DMS153 treated with DMSO at 0.1 percent for 48 hours (cell line): Measurements from ENCODE around the gene ZNF33A.
"Not testable (repeated sequence)": the region's sequence is repeated elsewhere in the genome, so short reads cannot be mapped to it uniquely, and the experiment has no call there.

Source experiments
- DNase-seq: peaks from one replicate; lab custom pipeline; 2025; ENCODE audit not compliant: unreplicated experiment; lab: John Stamatoyannopoulos, UW

ZNF33A gene

GRCh38 chr10:38010119-38010903 lies at the start of gene ZNF33A:
TSS of gene ZNF33A (plus strand) at chr10:38010675. CDS start at chr10:38012342, 1,667 bp downstream.
- peak; percentile 52 for DNase-seq

GRCh38 chr10:37965006-37965405 lies 45.5 kb upstream of the ZNF33A start:
- DNase-seq: no peak

- DNase-seq: no peak
These were observed 38.1 kb upstream of the ZNF33A start for GRCh38 chr10:37972396-37972795.

- DNase-seq: no peak
These were observed 35.0 kb upstream of the ZNF33A start for GRCh38 chr10:37975401-37975991.

- DNase-seq: peak; percentile 79
These were observed 34.2 kb upstream of the ZNF33A start, which contains the start of gene ZNF25 for GRCh38 chr10:37976091-37976879. TSS of gene ZNF25 (minus strand) at chr10:37976647. CDS start at chr10:37971722, 4,925 bp downstream.

GRCh38 chr10:37976880-37977203 lies 33.6 kb upstream of the ZNF33A start:
- DNase-seq: no peak

- DNase-seq: no peak
These were observed 18.8 kb upstream of the ZNF33A start for GRCh38 chr10:37991655-37992054.

- no peak for DNase-seq
These were observed 18.4 kb upstream of the ZNF33A start for GRCh38 chr10:37992083-37992482.

- not testable (repeated sequence) for DNase-seq
These were observed 11.6 kb upstream of the ZNF33A start for GRCh38 chr10:37998920-37999319.

- DNase-seq: not testable (repeated sequence)
These were observed 10.0 kb upstream of the ZNF33A start for GRCh38 chr10:38000474-38000873.

- DNase-seq: no peak
These were observed 7.4 kb upstream of the ZNF33A start for GRCh38 chr10:38003026-38003425.

GRCh38 chr10:38003588-38003987 lies 6.9 kb upstream of the ZNF33A start:
- no peak for DNase-seq

GRCh38 chr10:38007551-38007950 lies 2.9 kb upstream of the ZNF33A start:
- no peak for DNase-seq

GRCh38 chr10:38007991-38008390 lies 2.5 kb upstream of the ZNF33A start:
- DNase-seq: no peak

- DNase-seq: no peak
These were observed 5.9 kb downstream of the ZNF33A start for GRCh38 chr10:38016354-38016753.

GRCh38 chr10:38019124-38019523 lies 8.6 kb downstream of the ZNF33A start:
- not testable (repeated sequence) for DNase-seq

- no peak for DNase-seq
These were observed 14.8 kb downstream of the ZNF33A start for GRCh38 chr10:38025283-38025682.

GRCh38 chr10:38027986-38028385 lies 17.5 kb downstream of the ZNF33A start:
- DNase-seq: no peak

GRCh38 chr10:38032886-38033285 lies 22.4 kb downstream of the ZNF33A start:
- DNase-seq: no peak

- DNase-seq: no peak
These were observed 27.8 kb downstream of the ZNF33A start for GRCh38 chr10:38038107-38038931.

GRCh38 chr10:38038932-38039245 lies 28.4 kb downstream of the ZNF33A start:
- no peak for DNase-seq
